ENCODE data around the gene SLC27A2.

Gene SLC27A2

DNA sequence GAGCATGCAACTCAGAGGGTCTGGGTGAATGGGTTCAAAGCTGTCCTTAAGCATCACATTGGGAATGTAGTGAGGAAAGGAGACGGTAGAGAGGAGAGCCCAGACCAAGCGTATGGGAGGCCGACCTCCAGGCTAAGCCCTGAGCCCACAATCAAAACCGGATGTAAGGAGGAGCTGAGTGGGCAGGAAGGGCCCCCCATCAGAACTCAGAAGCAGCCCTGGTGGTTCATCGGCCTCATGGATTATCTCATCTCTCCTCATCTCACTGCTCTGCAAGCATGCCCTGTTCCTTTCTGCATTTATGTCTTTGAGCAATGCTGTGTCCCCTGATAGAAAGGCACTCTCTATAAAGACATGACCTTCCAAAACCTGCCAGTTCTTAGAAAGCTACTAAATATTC, 77.3 kb downstream of the SLC27A2 start:
- TF ChIP-seq, protein P1, sequence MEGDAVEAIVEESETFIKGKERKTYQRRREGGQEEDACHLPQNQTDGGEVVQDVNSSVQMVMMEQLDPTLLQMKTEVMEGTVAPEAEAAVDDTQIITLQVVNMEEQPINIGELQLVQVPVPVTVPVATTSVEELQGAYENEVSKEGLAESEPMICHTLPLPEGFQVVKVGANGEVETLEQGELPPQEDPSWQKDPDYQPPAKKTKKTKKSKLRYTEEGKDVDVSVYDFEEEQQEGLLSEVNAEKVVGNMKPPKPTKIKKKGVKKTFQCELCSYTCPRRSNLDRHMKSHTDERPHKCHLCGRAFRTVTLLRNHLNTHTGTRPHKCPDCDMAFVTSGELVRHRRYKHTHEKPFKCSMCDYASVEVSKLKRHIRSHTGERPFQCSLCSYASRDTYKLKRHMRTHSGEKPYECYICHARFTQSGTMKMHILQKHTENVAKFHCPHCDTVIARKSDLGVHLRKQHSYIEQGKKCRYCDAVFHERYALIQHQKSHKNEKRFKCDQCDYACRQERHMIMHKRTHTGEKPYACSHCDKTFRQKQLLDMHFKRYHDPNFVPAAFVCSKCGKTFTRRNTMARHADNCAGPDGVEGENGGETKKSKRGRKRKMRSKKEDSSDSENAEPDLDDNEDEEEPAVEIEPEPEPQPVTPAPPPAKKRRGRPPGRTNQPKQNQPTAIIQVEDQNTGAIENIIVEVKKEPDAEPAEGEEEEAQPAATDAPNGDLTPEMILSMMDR (IDR thresholded peaks at IDR 0.05; ENCODE audit: poor library complexity, severe bottlenecking) = no peak
- ATAC-seq (ENCODE audit: low read depth) (no peak), DNase-seq (ENCODE audit: low spot score) (no peak)
- Histone ChIP-seq H3K9me3 (ENCODE audit: severe bottlenecking) (no peaks in the 10 kb centered on the region), H3K27me3 (ENCODE audit: insufficient read depth, poor library complexity, severe bottlenecking) (no peaks in the 10 kb centered on the region), H3K36me3 (ENCODE audit: low read depth) (no peaks in the 10 kb centered on the region), H3K27ac (ENCODE audit: poor library complexity, severe bottlenecking) (no peak overlapping the region), H3K4me3 (ENCODE audit: severe bottlenecking) (no peak overlapping the region), H3K4me1 (ENCODE audit: insufficient read depth, poor library complexity, severe bottlenecking) (peaks cover 21% of the 10 kb centered on the region)

DNA sequence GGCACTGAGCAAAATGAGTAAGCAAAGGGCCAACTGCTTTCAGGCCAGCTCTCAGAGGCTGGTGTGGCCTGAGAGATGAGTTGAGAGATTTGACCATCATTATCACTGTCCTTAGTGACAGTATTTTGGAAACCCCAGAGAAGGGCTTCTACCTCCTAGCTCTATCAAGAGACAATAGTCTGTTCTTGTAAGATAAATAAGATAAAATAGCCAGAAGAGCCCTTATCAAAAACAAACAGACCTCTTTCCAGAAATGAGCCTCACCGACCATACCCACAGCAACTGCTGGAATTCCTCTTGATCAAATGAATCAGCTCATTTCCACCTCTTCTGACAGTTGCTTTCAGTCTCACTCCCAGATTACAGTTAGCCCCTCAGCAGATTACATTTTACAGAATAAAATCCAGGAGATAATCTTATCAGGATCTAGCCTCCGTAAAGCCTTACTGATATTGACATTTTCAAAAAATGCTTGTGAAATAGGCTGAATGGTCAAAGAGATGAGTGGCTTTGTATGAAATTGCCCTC, 79.0 kb downstream of the SLC27A2 start:
- H3K36me3 ChIP-seq (ENCODE audit: low read depth) = no peaks in the 10 kb centered on the region
- DNase-seq (ENCODE audit: low spot score) = no peak
- TF ChIP-seq, protein P1 (IDR thresholded peaks at IDR 0.05; ENCODE audit: poor library complexity, severe bottlenecking) = no peak
- H3K4me3 ChIP-seq (ENCODE audit: severe bottlenecking) = no peak overlapping the region
- H3K27ac ChIP-seq (ENCODE audit: poor library complexity, severe bottlenecking) = no peak overlapping the region
- H3K9me3 ChIP-seq (ENCODE audit: severe bottlenecking) = no peaks in the 10 kb centered on the region
- H3K27me3 ChIP-seq (ENCODE audit: insufficient read depth, poor library complexity, severe bottlenecking) = no peaks in the 10 kb centered on the region
- H3K4me1 ChIP-seq (ENCODE audit: insufficient read depth, poor library complexity, severe bottlenecking) = peaks cover 20% of the 10 kb centered on the region
- no peak for ATAC-seq (ENCODE audit: low read depth)

- ATAC-seq (ENCODE audit: low read depth) (no peak), DNase-seq (ENCODE audit: low spot score) (no peak)
- Histone ChIP-seq H3K9me3 (ENCODE audit: severe bottlenecking) (no peaks in the 10 kb centered on the region), H3K4me1 (ENCODE audit: insufficient read depth, poor library complexity, severe bottlenecking) (peaks cover 11% of the 10 kb centered on the region), H3K27me3 (ENCODE audit: insufficient read depth, poor library complexity, severe bottlenecking) (no peaks in the 10 kb centered on the region), H3K36me3 (ENCODE audit: low read depth) (no peaks in the 10 kb centered on the region), H3K27ac (ENCODE audit: poor library complexity, severe bottlenecking) (no peak overlapping the region), H3K4me3 (ENCODE audit: severe bottlenecking) (no peak overlapping the region)
- TF ChIP-seq, protein P1 (IDR thresholded peaks at IDR 0.05; ENCODE audit: poor library complexity, severe bottlenecking) = no peak
These were observed 80.0 kb downstream of the SLC27A2 start for GRCh38 chr15:50261981-50262380.

GRCh38 chr15:50262533-50262932, 80.5 kb downstream of the SLC27A2 start:
- no peaks in the 10 kb centered on the region for H3K27me3 ChIP-seq (ENCODE audit: insufficient read depth, poor library complexity, severe bottlenecking)
- DNase-seq (ENCODE audit: low spot score) (no peak), ATAC-seq (ENCODE audit: low read depth) (no peak)
- H3K4me1 ChIP-seq (ENCODE audit: insufficient read depth, poor library complexity, severe bottlenecking) = peaks cover 5% of the 10 kb centered on the region
- H3K36me3 ChIP-seq (ENCODE audit: low read depth) = no peaks in the 10 kb centered on the region
- TF ChIP-seq, protein P1 (IDR thresholded peaks at IDR 0.05; ENCODE audit: poor library complexity, severe bottlenecking) = no peak
- H3K27ac ChIP-seq (ENCODE audit: poor library complexity, severe bottlenecking) = no peak overlapping the region
- no peak overlapping the region for H3K4me3 ChIP-seq (ENCODE audit: severe bottlenecking)
- peaks cover 2% of the 10 kb centered on the region for H3K9me3 ChIP-seq (ENCODE audit: severe bottlenecking)

DNA sequence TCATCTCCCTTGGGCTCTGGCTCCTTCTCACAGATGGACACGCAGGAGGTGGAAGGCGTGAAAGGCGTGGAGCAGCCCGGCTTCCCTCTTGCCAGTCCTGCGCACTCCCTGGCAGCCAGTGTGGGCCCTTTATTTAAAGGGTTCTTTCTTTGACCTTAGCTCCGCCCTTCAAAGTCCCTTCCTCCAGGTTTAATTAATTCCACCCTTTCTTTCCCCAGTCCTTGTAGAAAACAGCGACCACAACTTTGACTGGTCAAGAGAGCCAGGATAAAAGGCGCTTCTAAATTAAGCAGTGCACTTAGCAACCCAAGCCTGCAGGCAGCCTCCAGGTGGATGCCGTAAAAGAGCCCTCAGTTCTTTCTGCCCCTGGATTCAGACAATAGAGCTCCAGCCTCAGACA, 83.6 kb downstream of the SLC27A2 start, which contains the start of gene HDC:
HDC (minus strand) TSS at position 107 of the 400 bp plus-strand sequence; CDS start at position 4, 103 bp downstream.
- no peak for ATAC-seq (ENCODE audit: low read depth)

More for the DNA sequence above, 83.6 kb downstream of the SLC27A2 start, which contains the start of gene HDC:
- Histone ChIP-seq H3K4me1 (ENCODE audit: insufficient read depth, poor library complexity, severe bottlenecking) (no peaks in the 10 kb centered on the region), H3K27ac (ENCODE audit: poor library complexity, severe bottlenecking) (no peak within 1 kb of the TSS), H3K4me3 (ENCODE audit: severe bottlenecking) (no peak within 1 kb of the TSS), H3K27me3 (ENCODE audit: insufficient read depth, poor library complexity, severe bottlenecking) (no peaks in the 10 kb centered on the region), H3K9me3 (ENCODE audit: severe bottlenecking) (peaks cover 2% of the 10 kb centered on the region), H3K36me3 (ENCODE audit: low read depth) (no peaks in the 10 kb centered on the region)
- no peak for DNase-seq (ENCODE audit: low spot score)
- TF ChIP-seq, protein P1 (IDR thresholded peaks at IDR 0.05; ENCODE audit: poor library complexity, severe bottlenecking) = no peak

Measured in RWPE2 (cell line).